ENCODE data around the gene PAMR1. TPM values are rescaled to one million over a fixed set of nuclear protein-coding genes. Genes with fewer than 3 reads are reported as not detected.

Gene PAMR1
- total and polyA plus RNA-seq, 9 of the 15 experiments (the other 6 are each of a cell fraction or from before 2014, with no cell fraction given) = not detected

DNA sequence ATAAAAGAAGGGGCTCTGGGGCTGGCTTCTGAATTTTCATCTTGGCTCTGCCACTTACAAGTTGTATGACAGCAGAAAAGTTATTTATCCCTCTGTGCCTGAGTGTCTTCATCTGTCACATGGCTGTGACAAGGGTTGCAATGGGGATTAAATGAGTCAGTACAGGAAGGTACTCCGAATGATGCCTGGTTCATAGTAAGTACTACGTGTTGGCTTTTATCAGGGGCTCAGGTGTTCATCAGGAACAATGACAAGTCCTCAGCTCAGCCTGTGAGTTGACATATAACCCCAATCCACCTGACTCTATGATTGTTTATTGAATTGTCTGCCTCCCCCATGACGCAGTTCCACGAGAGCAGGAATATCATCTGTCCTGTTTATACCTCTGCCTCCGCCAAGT is 45.7 kb downstream of the PAMR1 start:
- H3K9me1 ChIP-seq (ENCODE audit: control insufficient read depth, insufficient read depth, low read length) = no peaks in the 10 kb centered on the region
- H3K4me3 ChIP-seq = no peak overlapping the region
- FAIRE-seq = no peak

More for the DNA sequence above, 45.7 kb downstream of the PAMR1 start:
- DNase-seq (ENCODE audit: extremely low read depth in 1 of 4, low spot score in 3 of 4) = no peak
- Histone ChIP-seq H3K27ac (ENCODE audit: extremely low read depth, low read depth, low read length) (no peak overlapping the region), H2AFZ (ENCODE audit: low read depth, low read length) (no peak overlapping the region), H3K9me3 (replicated peaks; ENCODE audit: control insufficient read depth, insufficient read depth, low read depth, low read length) (no peaks in the 10 kb centered on the region), H3K9ac (ENCODE audit: insufficient read depth in 1 of 2, low read depth in 2 of 2, low read length in 2 of 2) (no peak overlapping the region), H4K20me1 (replicated peaks; ENCODE audit: control insufficient read depth, insufficient read depth, low read length) (no peaks in the 10 kb centered on the region; the same call in 1 of the 2 replicates), H3K36me3 (ENCODE audit: control insufficient read depth, insufficient read depth, low read length) (no peaks in the 10 kb centered on the region), H3K4me2 (ENCODE audit: insufficient read depth, low read length) (no peak overlapping the region), H3K4me1 (replicated peaks in 1 of 2; ENCODE audit: control insufficient read depth in 2 of 2, insufficient read depth in 2 of 2, low read length in 2 of 2) (no peaks in the 10 kb centered on the region), H3K79me2 (ENCODE audit: control insufficient read depth, insufficient read depth, low read length) (no peaks in the 10 kb centered on the region), H3K27me3 (ENCODE audit: control insufficient read depth in 2 of 2, insufficient read depth in 2 of 2, low read length in 2 of 2) (peaks cover 2 to 10% of the 10 kb centered on the region in 2 experiments; a peak in 3 of 5 replicates)
- intact Hi-C loops (cut with micrococcal nuclease) (no loop called here), in situ Hi-C loops (cut with MboI) (loop anchor here (10.0 kb wide), 1 partner anchor 785 kb away; no protein-coding TSS in a partner anchor)
- ChIA-PET POLR2A (no interaction called here), CTCF (ENCODE audit: low intra/inter-chr PET ratio) (no interaction called here)
- ATAC-seq = no peak
- WGBS (ENCODE audit: insufficient coverage, low coverage, missing lambda C conversion rate) = 0% methylated on average over 5 of the region's 5 CpGs
- TF ChIP-seq ZBED1 (IDR thresholded peaks at IDR 0.05) (no peak), KLF6 (CRISPR knock-in tag; IDR thresholded peaks at IDR 0.05; ENCODE audit: borderline replicate concordance) (no peak), SRSF7 (optimal IDR thresholded peaks at IDR 0.05; ENCODE audit: low read depth, low read length) (no peak), ZBTB8A (IDR thresholded peaks at IDR 0.05; ENCODE audit: partially characterized antibody) (no peak), L3MBTL2 (IDR thresholded peaks at IDR 0.05) (no peak), CBX5 (IDR thresholded peaks at IDR 0.05; ENCODE audit: borderline replicate concordance, low read depth) (no peak), TSC22D4 (tag; IDR thresholded peaks at IDR 0.05) (no peak), MTA3 (IDR thresholded peaks at IDR 0.05; ENCODE audit: borderline replicate concordance) (no peak), KLF1 (tag; IDR thresholded peaks at IDR 0.05) (no peak), ZNF197 (CRISPR knock-in tag; IDR thresholded peaks at IDR 0.05; ENCODE audit: low read depth) (no peak)
- TF ChIP-seq, protein P1, sequence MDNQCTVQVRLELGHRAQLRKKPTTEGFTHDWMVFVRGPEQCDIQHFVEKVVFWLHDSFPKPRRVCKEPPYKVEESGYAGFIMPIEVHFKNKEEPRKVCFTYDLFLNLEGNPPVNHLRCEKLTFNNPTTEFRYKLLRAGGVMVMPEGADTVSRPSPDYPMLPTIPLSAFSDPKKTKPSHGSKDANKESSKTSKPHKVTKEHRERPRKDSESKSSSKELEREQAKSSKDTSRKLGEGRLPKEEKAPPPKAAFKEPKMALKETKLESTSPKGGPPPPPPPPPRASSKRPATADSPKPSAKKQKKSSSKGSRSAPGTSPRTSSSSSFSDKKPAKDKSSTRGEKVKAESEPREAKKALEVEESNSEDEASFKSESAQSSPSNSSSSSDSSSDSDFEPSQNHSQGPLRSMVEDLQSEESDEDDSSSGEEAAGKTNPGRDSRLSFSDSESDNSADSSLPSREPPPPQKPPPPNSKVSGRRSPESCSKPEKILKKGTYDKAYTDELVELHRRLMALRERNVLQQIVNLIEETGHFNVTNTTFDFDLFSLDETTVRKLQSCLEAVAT (IDR thresholded peaks at IDR 0.05) = no peak
- TF ChIP-seq, protein P2, sequence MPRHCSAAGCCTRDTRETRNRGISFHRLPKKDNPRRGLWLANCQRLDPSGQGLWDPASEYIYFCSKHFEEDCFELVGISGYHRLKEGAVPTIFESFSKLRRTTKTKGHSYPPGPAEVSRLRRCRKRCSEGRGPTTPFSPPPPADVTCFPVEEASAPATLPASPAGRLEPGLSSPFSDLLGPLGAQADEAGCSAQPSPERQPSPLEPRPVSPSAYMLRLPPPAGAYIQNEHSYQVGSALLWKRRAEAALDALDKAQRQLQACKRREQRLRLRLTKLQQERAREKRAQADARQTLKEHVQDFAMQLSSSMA (CRISPR knock-in tag; IDR thresholded peaks at IDR 0.05) = no peak
- TF ChIP-seq, protein P3, sequence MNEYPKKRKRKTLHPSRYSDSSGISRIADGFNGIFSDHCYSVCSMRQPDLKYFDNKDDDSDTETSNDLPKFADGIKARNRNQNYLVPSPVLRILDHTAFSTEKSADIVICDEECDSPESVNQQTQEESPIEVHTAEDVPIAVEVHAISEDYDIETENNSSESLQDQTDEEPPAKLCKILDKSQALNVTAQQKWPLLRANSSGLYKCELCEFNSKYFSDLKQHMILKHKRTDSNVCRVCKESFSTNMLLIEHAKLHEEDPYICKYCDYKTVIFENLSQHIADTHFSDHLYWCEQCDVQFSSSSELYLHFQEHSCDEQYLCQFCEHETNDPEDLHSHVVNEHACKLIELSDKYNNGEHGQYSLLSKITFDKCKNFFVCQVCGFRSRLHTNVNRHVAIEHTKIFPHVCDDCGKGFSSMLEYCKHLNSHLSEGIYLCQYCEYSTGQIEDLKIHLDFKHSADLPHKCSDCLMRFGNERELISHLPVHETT (CRISPR knock-in tag; conservative IDR thresholded peaks at IDR 0.05 in 1 of 2, IDR thresholded peaks at IDR 0.05 in 1 of 2) = no peak
- no TSS peak for BruUV-seq (replicated peaks)

Measured in K562 (cell line).